Pancreas (tissue), 10 donors: ENCODE data around the gene PEX13. TPM values are rescaled to one million over a fixed set of nuclear protein-coding genes. Genes with fewer than 3 reads are reported as not detected.

Source experiments
- ATAC-seq, 4 donors: fragments of 200-7000 bp; cut with Tn5 transposase; one replicate each; pipeline versions ENCODE4 v1.8.0 to v1.9.1; 2020; ENCODE audit warnings: mild to moderate bottlenecking in 4 of 4, moderate library complexity in 4 of 4
- DNase-seq, 6 donors: peaks; one replicate each; pipeline ENCODE4 v3.0.0-alpha.2; 2020
- FAIRE-seq: peaks from 2 replicates; lab custom pipeline; 2012; peaks lifted over from hg19 to GRCh38; lab: Jason Lieb, UNC
- H3K27ac ChIP-seq, 4 donors: fragments of 200-600 bp; sonication (generic); 1 replicate in 3 of 4; 2 replicates in 1 of 4; pipeline versions ENCODE4 v1.5.0 to v1.8.0; 2020
- H3K27me3 ChIP-seq, 4 donors: fragments of 200-600 bp; one replicate each; pipeline ENCODE4 v1.8.0; 2021
- H3K36me3 ChIP-seq, 3 donors: fragments of 200-600 bp; sonication (generic) in 1 of 3; one replicate each; pipeline versions ENCODE4 v1.5.0 to v1.8.0; 2020 to 2021
- H3K4me1 ChIP-seq, 3 donors: fragments of 200-600 bp; one replicate each; pipeline ENCODE4 v1.8.0; 2021
- H3K4me3 ChIP-seq, 4 donors: fragments of 200-600 bp; sonication (generic) in 2 of 4; one replicate each; pipeline versions ENCODE4 v1.5.0 to v1.8.0; 2020 to 2021
- H3K9me3 ChIP-seq, 4 donors: fragments of 200-600 bp; one replicate each; pipeline ENCODE4 v1.8.0; 2021
- CTCF ChIP-seq, 4 donors: fragments of 200-600 bp; sonication (generic) in 3 of 4; IDR thresholded peaks; one replicate each; pipeline versions ENCODE4 v1.5.0 to v1.8.0; 2021; ENCODE audit warnings: antibody characterized with exemption in 4 of 4
- WGBS, 2 donors: extraction: QIAGEN DNeasy Blood & Tissue Kit; methylation state at CpG; one replicate each; pipeline ENCODE4 v1.1.7; 2013; 5-methylcytosine and 5-hydroxymethylcytosine counted together
- intact Hi-C, 3 donors: fragments of 100-400 bp; cut with DNase I; formaldehyde crosslinking; loops; one replicate each; pipeline versions ENCODE4 v1.11.1 to v1.14.2; 2022
- polyA plus RNA-seq, 2 donors: library from polyadenylated mRNA; stranded (reverse); fragments of 200-250 nt; gene quantifications; one replicate each; pipeline ENCODE4 v1.2.3, GENCODE V29; 2013
- total RNA-seq, 6 donors: library from RNA; stranded (reverse); fragmentation: NEBNext Ultra II Directional in 4 of 6; extraction: Animal tissue kit (Norgen Biotek cat#: 25700) in 4 of 6; gene quantifications; one replicate each; pipeline versions ENCODE4 v1.2.1 to v1.2.4, GENCODE V29; 2021 to 2023
- donor health status: healthy with polysubstance abuse.
- donor health status: DM: no; HTN: no; CAD: no; lungs with moderate emphysema.
- donor health status: DM: no; HTN: no; CAD: no.
- donor health status: control.
- donor health status: control.
- donor health status: Bipolar disorder and iron deficiency.
- donor health status: DM: yes; HTN: yes; CAD: no.
- donor health status: DM: no; HTN: no; CAD: no.
- donor health status: DM: no; HTN: no; CAD: no.
- donor health status: DM: yes; HTN: yes; CAD: no.

PEX13 gene
- total RNA-seq (10 to 100 TPM in 2 of 6 donors, 1 to 10 TPM in 4; 8.4 to 16.8 (median 9.2) TPM), polyA plus RNA-seq (1 to 10 TPM; 4.3 to 6.5 TPM)

- H3K27ac ChIP-seq = peak within 1 kb of the TSS; percentile 75 to 91 (median 86)
- H3K4me1 ChIP-seq = peaks cover 0 to 33% (median 32%) of the 10 kb centered on the region in 3 donors
- peak within 1 kb of the TSS; percentile 62 to 77 (median 69) for H3K4me3 ChIP-seq
- H3K9me3 ChIP-seq = no peaks in the 10 kb centered on the region
- no peaks in the 10 kb centered on the region for H3K36me3 ChIP-seq
- TF ChIP-seq CTCF (IDR thresholded peaks at IDR 0.05) = no peak
- ATAC-seq (peak; percentile 81 to 92 (median 88)), FAIRE-seq (no peak), DNase-seq (peak; percentile 70 to 89 (median 78))
- 0% methylated on average over 39 of the region's 39 CpGs for WGBS, 2 donors
- H3K27me3 ChIP-seq = no peaks in the 10 kb centered on the region
- intact Hi-C loops = no loop called here
Measured at GRCh38 chr2:61017556-61018317, at the start of gene PEX13, which contains the start of gene PUS10. TSS of gene PEX13 (plus strand) at chr2:61017720. CDS start at chr2:61017760, 40 bp downstream. TSS of gene PUS10 (minus strand) at chr2:61018255. CDS start at chr2:61011890, 6,365 bp downstream.

GRCh38 chr2:60972889-60973656 lies 44.4 kb upstream of the PEX13 start:
- H3K4me3 ChIP-seq = no peak overlapping the region
- ATAC-seq = no peak
- intact Hi-C loops = no loop called here

GRCh38 chr2:60973705-60974104 lies 43.8 kb upstream of the PEX13 start:
- TF ChIP-seq CTCF (IDR thresholded peaks at IDR 0.05) = no peak
- ATAC-seq (no peak), DNase-seq (no peak), FAIRE-seq (no peak)
- WGBS, 2 donors = 75 to 87% methylated on average over 5 of the region's 5 CpGs
- Histone ChIP-seq H3K27ac (no peak overlapping the region), H3K36me3 (no peaks in the 10 kb centered on the region), H3K4me3 (no peak overlapping the region), H3K9me3 (no peaks in the 10 kb centered on the region), H3K27me3 (no peaks in the 10 kb centered on the region), H3K4me1 (no peaks in the 10 kb centered on the region)
- intact Hi-C loops = no loop called here

More at GRCh38 chr2:60972889-60973656, 44.4 kb upstream of the PEX13 start:
- H3K9me3 ChIP-seq = no peaks in the 10 kb centered on the region
- no peaks in the 10 kb centered on the region for H3K36me3 ChIP-seq
- peak in 1 of 6 donors; percentile 49 for DNase-seq
- H3K27me3 ChIP-seq = no peaks in the 10 kb centered on the region
- FAIRE-seq = no peak
- no peaks in the 10 kb centered on the region for H3K4me1 ChIP-seq
- H3K27ac ChIP-seq = no peak overlapping the region
- WGBS, 2 donors = 96 to 97% methylated on average over 31 to 32 of the region's 32 CpGs
- no peak for TF ChIP-seq CTCF (IDR thresholded peaks at IDR 0.05)

- no peaks in the 10 kb centered on the region for H3K27me3 ChIP-seq
- intact Hi-C loops = no loop called here
- H3K4me3 ChIP-seq = no peak overlapping the region
- no peak for TF ChIP-seq CTCF (IDR thresholded peaks at IDR 0.05)
- FAIRE-seq (no peak), ATAC-seq (no peak), DNase-seq (peak in 1 of 6 donors; percentile 46)
- H3K27ac ChIP-seq = no peak overlapping the region
- H3K36me3 ChIP-seq = no peaks in the 10 kb centered on the region
- H3K9me3 ChIP-seq = no peaks in the 10 kb centered on the region
- WGBS, 2 donors = 97 to 100% methylated on average over 16 of the region's 16 CpGs
- no peaks in the 10 kb centered on the region for H3K4me1 ChIP-seq
Measured at GRCh38 chr2:60974652-60975051, 42.9 kb upstream of the PEX13 start.
